ENCODE results near the gene MMP28.

MMP28 gene

DNA sequence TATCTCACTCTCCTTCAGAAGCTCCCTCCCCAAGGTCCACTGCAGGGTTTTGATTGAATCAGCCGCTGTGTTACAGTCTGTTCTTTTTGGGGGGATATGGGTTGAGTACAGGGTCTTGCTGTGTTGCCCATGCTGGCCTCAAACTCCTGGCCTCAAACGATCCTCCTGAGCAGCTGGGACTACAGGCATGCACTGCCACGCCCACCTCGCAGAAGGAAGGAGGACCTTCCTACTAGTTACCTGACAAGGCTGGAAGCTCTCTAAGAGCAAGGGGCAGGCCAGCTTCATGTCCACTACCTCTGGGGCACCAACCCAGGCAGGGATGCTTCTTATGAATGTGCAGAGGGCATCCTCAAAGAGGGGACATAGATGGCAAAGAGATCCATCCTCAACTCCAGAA, 1.9 kb upstream of the MMP28 start:
- Histone ChIP-seq H3K9me3 (ENCODE audit: insufficient read depth, low read length) (no peaks in the 10 kb centered on the region), H3K4me2 (ENCODE audit: low read depth, low read length, poor library complexity, severe bottlenecking) (no peak overlapping the region), H3K27me3 (ENCODE audit: low read length) (no peaks in the 10 kb centered on the region)

DNA sequence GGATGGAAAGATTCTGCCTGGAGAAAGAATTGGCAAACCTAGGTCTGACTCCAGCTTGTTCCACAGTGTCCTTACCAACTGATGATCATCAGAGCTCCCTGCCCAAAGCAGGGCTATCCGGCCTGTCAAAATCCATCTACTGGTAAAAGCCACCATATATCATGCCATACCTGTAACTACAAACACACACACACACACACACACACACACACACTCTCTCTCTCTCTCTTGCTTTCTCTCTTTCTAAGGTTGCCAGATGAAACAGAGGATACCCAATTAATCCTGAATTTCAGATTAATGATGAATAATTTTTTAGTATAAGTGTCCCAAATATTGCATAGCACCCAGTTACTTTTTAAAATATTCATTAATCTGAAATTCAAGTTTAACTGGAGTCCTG, 1.5 kb upstream of the MMP28 start:
- Histone ChIP-seq H4K20me1 (ENCODE audit: low read depth, low read length) (no peaks in the 10 kb centered on the region), H3K27ac (ENCODE audit: low read depth, low read length) (no peak overlapping the region), H3F3A (ENCODE audit: insufficient read depth) (no peaks in the 10 kb centered on the region), H3K9me3 (ENCODE audit: insufficient read depth, low read length) (no peaks in the 10 kb centered on the region), H2AFZ (ENCODE audit: low read depth, low read length, severe bottlenecking) (no peak overlapping the region), H3K27me3 (ENCODE audit: low read length) (no peaks in the 10 kb centered on the region), H3K9me2 (replicated peaks; ENCODE audit: insufficient read depth, low read length) (no peaks in the 10 kb centered on the region), H3K4me2 (ENCODE audit: low read depth, low read length, poor library complexity, severe bottlenecking) (no peak overlapping the region), H3K9ac (ENCODE audit: low read length) (no peak overlapping the region), H3K4me3 (ENCODE audit: insufficient read depth, low read length, poor library complexity, severe bottlenecking) (no peak overlapping the region), H3K79me2 (ENCODE audit: insufficient read depth, low read length) (no peaks in the 10 kb centered on the region), H3K36me3 (ENCODE audit: low read length) (no peaks in the 10 kb centered on the region)
- no peak for TF ChIP-seq EZH2phosphoT487 (conservative IDR thresholded peaks at IDR 0.05; ENCODE audit: low read length)

More for the DNA sequence above, 1.9 kb upstream of the MMP28 start:
- Histone ChIP-seq H3K79me2 (ENCODE audit: insufficient read depth, low read length) (no peaks in the 10 kb centered on the region), H4K20me1 (ENCODE audit: low read depth, low read length) (no peaks in the 10 kb centered on the region), H3K9ac (ENCODE audit: low read length) (no peak overlapping the region), H3K9me2 (replicated peaks; ENCODE audit: insufficient read depth, low read length) (no peaks in the 10 kb centered on the region), H3K27ac (ENCODE audit: low read depth, low read length) (no peak overlapping the region), H3F3A (ENCODE audit: insufficient read depth) (no peaks in the 10 kb centered on the region), H3K4me3 (ENCODE audit: insufficient read depth, low read length, poor library complexity, severe bottlenecking) (no peak overlapping the region), H3K36me3 (ENCODE audit: low read length) (no peaks in the 10 kb centered on the region), H2AFZ (ENCODE audit: low read depth, low read length, severe bottlenecking) (no peak overlapping the region)
- no peak for TF ChIP-seq EZH2phosphoT487 (conservative IDR thresholded peaks at IDR 0.05; ENCODE audit: low read length)

DNA sequence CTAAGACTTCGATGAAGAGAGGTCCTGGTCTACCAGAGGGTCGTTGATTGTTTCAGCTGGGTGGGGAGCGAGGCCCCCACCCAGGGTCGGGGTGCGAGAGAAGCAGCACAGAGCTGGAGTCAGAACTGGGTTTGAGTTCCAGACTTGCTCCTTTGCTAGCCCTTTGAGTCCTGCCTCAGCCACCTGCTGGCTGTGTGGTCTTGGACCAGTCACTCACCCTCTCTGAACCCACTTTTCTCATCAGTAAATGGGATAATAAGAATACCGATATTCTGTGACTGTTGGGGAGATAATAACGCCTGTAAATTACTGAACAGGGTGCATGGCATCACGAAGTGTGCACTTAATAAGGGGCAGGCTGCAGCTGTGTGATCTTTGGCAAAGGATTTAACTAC, 427 bp upstream of the MMP28 start:
- Histone ChIP-seq H3K27me3 (ENCODE audit: low read length) (no peaks in the 10 kb centered on the region), H3K79me2 (ENCODE audit: insufficient read depth, low read length) (no peaks in the 10 kb centered on the region), H3K9ac (ENCODE audit: low read length) (no peak overlapping the region), H2AFZ (ENCODE audit: low read depth, low read length, severe bottlenecking) (no peak overlapping the region), H3F3A (ENCODE audit: insufficient read depth) (no peaks in the 10 kb centered on the region), H4K20me1 (ENCODE audit: low read depth, low read length) (no peaks in the 10 kb centered on the region), H3K4me3 (ENCODE audit: insufficient read depth, low read length, poor library complexity, severe bottlenecking) (no peak overlapping the region), H3K4me2 (ENCODE audit: low read depth, low read length, poor library complexity, severe bottlenecking) (no peak overlapping the region), H3K9me3 (ENCODE audit: insufficient read depth, low read length) (no peaks in the 10 kb centered on the region), H3K36me3 (ENCODE audit: low read length) (no peaks in the 10 kb centered on the region), H3K27ac (ENCODE audit: low read depth, low read length) (no peak overlapping the region), H3K9me2 (replicated peaks; ENCODE audit: insufficient read depth, low read length) (no peaks in the 10 kb centered on the region)
- TF ChIP-seq EZH2phosphoT487 (conservative IDR thresholded peaks at IDR 0.05; ENCODE audit: low read length), result no peak
- TF ChIP-seq, protein P1, sequence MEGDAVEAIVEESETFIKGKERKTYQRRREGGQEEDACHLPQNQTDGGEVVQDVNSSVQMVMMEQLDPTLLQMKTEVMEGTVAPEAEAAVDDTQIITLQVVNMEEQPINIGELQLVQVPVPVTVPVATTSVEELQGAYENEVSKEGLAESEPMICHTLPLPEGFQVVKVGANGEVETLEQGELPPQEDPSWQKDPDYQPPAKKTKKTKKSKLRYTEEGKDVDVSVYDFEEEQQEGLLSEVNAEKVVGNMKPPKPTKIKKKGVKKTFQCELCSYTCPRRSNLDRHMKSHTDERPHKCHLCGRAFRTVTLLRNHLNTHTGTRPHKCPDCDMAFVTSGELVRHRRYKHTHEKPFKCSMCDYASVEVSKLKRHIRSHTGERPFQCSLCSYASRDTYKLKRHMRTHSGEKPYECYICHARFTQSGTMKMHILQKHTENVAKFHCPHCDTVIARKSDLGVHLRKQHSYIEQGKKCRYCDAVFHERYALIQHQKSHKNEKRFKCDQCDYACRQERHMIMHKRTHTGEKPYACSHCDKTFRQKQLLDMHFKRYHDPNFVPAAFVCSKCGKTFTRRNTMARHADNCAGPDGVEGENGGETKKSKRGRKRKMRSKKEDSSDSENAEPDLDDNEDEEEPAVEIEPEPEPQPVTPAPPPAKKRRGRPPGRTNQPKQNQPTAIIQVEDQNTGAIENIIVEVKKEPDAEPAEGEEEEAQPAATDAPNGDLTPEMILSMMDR (IDR thresholded peaks at IDR 0.05; ENCODE audit: insufficient read depth, low read length, poor library complexity, severe bottlenecking), result no peak

GRCh38 chr17:35793257-35793656, 2.2 kb downstream of the MMP28 start:
- Histone ChIP-seq H2AFZ (ENCODE audit: low read depth, low read length, severe bottlenecking) (no peak overlapping the region), H3K79me2 (ENCODE audit: insufficient read depth, low read length) (no peaks in the 10 kb centered on the region), H3K9me2 (replicated peaks; ENCODE audit: insufficient read depth, low read length) (no peaks in the 10 kb centered on the region), H3K4me2 (ENCODE audit: low read depth, low read length, poor library complexity, severe bottlenecking) (no peak overlapping the region), H3F3A (ENCODE audit: insufficient read depth) (no peaks in the 10 kb centered on the region), H3K27me3 (ENCODE audit: low read length) (no peaks in the 10 kb centered on the region), H3K27ac (ENCODE audit: low read depth, low read length) (no peak overlapping the region), H3K4me3 (ENCODE audit: insufficient read depth, low read length, poor library complexity, severe bottlenecking) (no peak overlapping the region), H3K9me3 (ENCODE audit: insufficient read depth, low read length) (no peaks in the 10 kb centered on the region), H3K9ac (ENCODE audit: low read length) (no peak overlapping the region), H3K36me3 (ENCODE audit: low read length) (no peaks in the 10 kb centered on the region), H4K20me1 (ENCODE audit: low read depth, low read length) (no peaks in the 10 kb centered on the region)
- no peak for TF ChIP-seq EZH2phosphoT487 (conservative IDR thresholded peaks at IDR 0.05; ENCODE audit: low read length)
- TF ChIP-seq, protein P1 (IDR thresholded peaks at IDR 0.05; ENCODE audit: insufficient read depth, low read length, poor library complexity, severe bottlenecking), result no peak
